K562 (cell line): ENCODE measurements around the gene CNOT2. TPM values are rescaled to one million over a fixed set of nuclear protein-coding genes. Genes with fewer than 3 reads are reported as not detected.

ENCODE experiments used
- ATAC-seq: fragments of 200-7000 bp; cut with Tn5 transposase; 3 replicates; pipeline ENCODE4 v1.9.1; 2020; ENCODE audit warnings: moderate library complexity
- BruUV-seq: library from RNA; stranded (reverse); fragments of 400-500 nt; replicated peaks from 2 replicates; lab custom pipeline; 2021; lab: Mats Ljungman, UMichigan
- CTCF ChIA-PET: fragments of 300-600 bp; formaldehyde crosslinking; extraction: SDS; loops from one replicate; lab custom pipeline; 2021; ENCODE audit warnings: low intra/inter-chr PET ratio; lab: Yijun Ruan, JAX
- POLR2A ChIA-PET: fragments of 300-600, 350-650 bp; sonication (Branson Sonifier 250); formaldehyde crosslinking; extraction: SDS; loops from one replicate; lab custom pipeline; 2021; ENCODE audit warnings: antibody characterized with exemption, inconsistent platforms; lab: Yijun Ruan, JAX
- DNase-seq, 4 experiments: peaks; one replicate each; pipeline versions ENCODE4 v3.0.0 to v3.0.0-alpha.2; 2011 to 2018; ENCODE audit warnings: low spot score in 3 of 4, mixed read lengths in 3 of 4; ENCODE audit errors: extremely low read depth in 1 of 4
- FAIRE-seq: peaks from 2 replicates; lab custom pipeline; 2011; peaks lifted over from hg19 to GRCh38; lab: Jason Lieb, UNC
- H2AFZ ChIP-seq: 2 replicates; pipeline ENCODE4 v1.6.0; 2011; ENCODE audit warnings: low read depth, low read length, control low read depth, inconsistent platforms
- H3K27ac ChIP-seq: fragments of 200-600 bp; 3 replicates; pipeline ENCODE4 v1.8.0; 2011; ENCODE audit warnings: low read depth, mild to moderate bottlenecking, control low read depth, inconsistent platforms, low read length, moderate library complexity, mixed read lengths; ENCODE audit errors: extremely low read depth
- H3K27me3 ChIP-seq, 2 experiments: fragments of 300-600 bp in 1 of 2; 2 replicates in 1 of 2; 3 replicates in 1 of 2; pipeline versions ENCODE4 v1.6.0 to v1.8.0; 2011; ENCODE audit warnings: inconsistent platforms in 2 of 2, low read length in 2 of 2, mild to moderate bottlenecking in 1 of 2, mixed read lengths in 1 of 2, moderate library complexity in 1 of 2; ENCODE audit not compliant: control insufficient read depth in 2 of 2, insufficient read depth in 2 of 2
- H3K36me3 ChIP-seq: fragments of 300-600 bp; 3 replicates; pipeline ENCODE4 v1.8.0; 2011; ENCODE audit warnings: mild to moderate bottlenecking, low read length, inconsistent platforms; ENCODE audit not compliant: control insufficient read depth, insufficient read depth
- H3K4me1 ChIP-seq, 2 experiments: fragments of 200-600 bp in 1 of 2; replicated peaks in 1 of 2; 2 replicates in 1 of 2; 3 replicates in 1 of 2; pipeline versions ENCODE4 v1.5.1 to v1.8.0; 2011; ENCODE audit warnings: inconsistent platforms in 2 of 2, low read length in 2 of 2, mild to moderate bottlenecking in 1 of 2, mixed read lengths in 1 of 2, moderate library complexity in 1 of 2; ENCODE audit not compliant: control insufficient read depth in 2 of 2, insufficient read depth in 2 of 2
- H3K4me2 ChIP-seq: 2 replicates; pipeline ENCODE4 v1.6.1; 2011; ENCODE audit warnings: low read length, control low read depth, inconsistent platforms, mixed read lengths; ENCODE audit not compliant: insufficient read depth
- H3K4me3 ChIP-seq: fragments of 200-600 bp; sonication (generic), shearing (Covaris generic); 2 replicates; pipeline ENCODE4 v1.5.1; 2016; ENCODE audit warnings: control low read depth, inconsistent platforms
- H3K79me2 ChIP-seq: fragments of 200-600 bp; 3 replicates; pipeline ENCODE4 v1.8.0; 2011; ENCODE audit warnings: low read length, inconsistent platforms; ENCODE audit not compliant: control insufficient read depth, insufficient read depth
- H3K9ac ChIP-seq, 2 experiments: 2 replicates each; pipeline versions ENCODE4 v1.6.0 to v1.6.1; 2011; ENCODE audit warnings: low read depth in 2 of 2, low read length in 2 of 2, control low read depth in 1 of 2, inconsistent platforms in 1 of 2, mild to moderate bottlenecking in 1 of 2, mixed read lengths in 1 of 2; ENCODE audit not compliant: insufficient read depth in 1 of 2
- H3K9me1 ChIP-seq: one replicate; pipeline ENCODE4 v1.6.0; 2011; ENCODE audit warnings: inconsistent platforms, mild to moderate bottlenecking, low read length, moderate library complexity; ENCODE audit not compliant: control insufficient read depth, insufficient read depth
- H3K9me3 ChIP-seq: replicated peaks from 2 replicates; pipeline ENCODE4 v1.5.1; 2011; ENCODE audit warnings: low read depth, low read length, inconsistent platforms; ENCODE audit not compliant: control insufficient read depth, insufficient read depth
- H4K20me1 ChIP-seq: replicated peaks from 2 replicates; pipeline ENCODE4 v1.6.1; 2011; ENCODE audit warnings: low read length, inconsistent platforms, mixed read lengths; ENCODE audit not compliant: control insufficient read depth, insufficient read depth
- BCOR ChIP-seq: fragments of 450-650 bp; IDR thresholded peaks from 2 replicates; pipeline ENCODE4 v1.6.1; 2016
- CC2D1A ChIP-seq: fragments of 450-650 bp; IDR thresholded peaks from 2 replicates; pipeline ENCODE4 v1.6.1; 2017; ENCODE audit warnings: mild to moderate bottlenecking
- CGGBP1 ChIP-seq: fragments of 250-450 bp; sonication (Bioruptor Pico); IDR thresholded peaks from 2 replicates; pipeline ENCODE4 v1.9.0; 2021; ENCODE audit warnings: mild to moderate bottlenecking
- CHAMP1 ChIP-seq: fragments of 450-650 bp; IDR thresholded peaks from 2 replicates; pipeline ENCODE4 v1.6.1; 2016; ENCODE audit warnings: mild to moderate bottlenecking
- EGR1 ChIP-seq: fragments of 450-650 bp; conservative IDR thresholded peaks from 2 replicates; pipeline ENCODE4 v1.6.1; 2017; ENCODE audit warnings: mild to moderate bottlenecking
- HDGF ChIP-seq: fragments of 450-650 bp; IDR thresholded peaks from 2 replicates; pipeline ENCODE4 v1.6.1; 2016
- KDM1A ChIP-seq, 2 experiments: fragments of 450-650 bp; IDR thresholded peaks; 2 replicates each; pipeline ENCODE4 v1.6.1; 2016; ENCODE audit warnings: mild to moderate bottlenecking in 2 of 2
- MITF ChIP-seq: IDR thresholded peaks from 2 replicates; pipeline ENCODE4 v1.6.1; 2014; ENCODE audit warnings: antibody characterized with exemption
- NFE2L1 ChIP-seq: fragments of 450-650 bp; IDR thresholded peaks from 2 replicates; pipeline ENCODE4 v1.6.1; 2016; ENCODE audit warnings: missing genetic modification characterization, low read depth, mild to moderate bottlenecking, missing compliant biosample characterization, moderate library complexity, borderline replicate concordance
- POLR2AphosphoS2 ChIP-seq: IDR thresholded peaks from 2 replicates; pipeline ENCODE4 v1.6.1; 2012; ENCODE audit warnings: low read length, improper control_type of control experiment
- RBM17 ChIP-seq: fragments of 200-400 bp; formaldehyde crosslinking; IDR thresholded peaks from 2 replicates; pipeline ENCODE4 v1.6.1; 2017; ENCODE audit warnings: low read depth, mild to moderate bottlenecking, low read length, borderline replicate concordance
- ZFP36 ChIP-seq: fragments of 150-350 bp; IDR thresholded peaks from 2 replicates; pipeline ENCODE4 v1.6.1; 2018; ENCODE audit warnings: low read length, low read depth; ENCODE audit not compliant: partially characterized antibody
- ZNF174 ChIP-seq: fragments of 250-450 bp; sonication (Bioruptor Pico); IDR thresholded peaks from 2 replicates; pipeline ENCODE4 v1.4.0; 2020; ENCODE audit warnings: mild to moderate bottlenecking
- ZNF253 ChIP-seq: fragments of 250-450 bp; sonication (Bioruptor Pico); conservative IDR thresholded peaks from 2 replicates; pipeline ENCODE4 v1.6.1; 2021; ENCODE audit warnings: mild to moderate bottlenecking
- in situ Hi-C: fragments of 300-500 bp; cut with MboI; formaldehyde crosslinking; loops from 4 replicates; pipeline ENCODE4 v1.15.0; 2018; ENCODE audit warnings: inconsistent platforms, mixed read lengths
- intact Hi-C: fragments of 100-400 bp; cut with micrococcal nuclease; formaldehyde crosslinking; loops from 2 replicates; pipeline ENCODE4 v1.14.2; 2022
- polyA plus RNA-seq, 8 experiments: library from polyadenylated mRNA; depleted of rRNA in 4 of 8; stranded (reverse) in 5 of 8; unstranded in 3 of 8; fragments of >200 nt; fragmentation: Nextera tagmentation in 2 of 8; fragmentation: Illumina TruSeq in 1 of 8; extraction: Ambion mirVana in 2 of 8; extraction: Trizol in 1 of 8; gene quantifications; 2 replicates each; pipeline versions ENCODE4 v1.2.1 to v1.2.3, GENCODE V29; 2011 to 2014; ENCODE audit warnings: inconsistent platforms in 1 of 8, missing spikeins in 1 of 8
- total RNA-seq, 7 experiments: library from RNA; depleted of rRNA in 6 of 7; stranded (reverse); fragments of >200 nt in 6 of 7; fragmentation: Illumina TruSeq in 2 of 7; extraction: Trizol in 2 of 7; gene quantifications; 2 replicates each; pipeline versions ENCODE4 v1.2.1 to v1.2.3, GENCODE V29; 2011 to 2021; ENCODE audit warnings: low replicate concordance in 1 of 7

CNOT2 gene
- total and polyA plus RNA-seq, 9 of the 15 experiments (the other 6 are each of a cell fraction or from before 2014, with no cell fraction given) = 43.6 to 119 (median 84.4) TPM

GRCh38 chr12:70314145-70314544, 70.9 kb downstream of the CNOT2 start:
- BruUV-seq = no TSS peak
- Histone ChIP-seq H2AFZ (no peak overlapping the region), H3K27ac (no peak overlapping the region), H3K79me2 (peaks cover 32% of the 10 kb centered on the region), H3K9me1 (no peaks in the 10 kb centered on the region), H3K4me2 (no peak overlapping the region), H3K9me3 (no peaks in the 10 kb centered on the region), H3K4me1 (no peaks in the 10 kb centered on the region), H3K36me3 (no peaks in the 10 kb centered on the region; the same call in 1 of the 3 replicates), H3K4me3 (no peak overlapping the region), H3K27me3 (no peaks in the 10 kb centered on the region), H4K20me1 (no peaks in the 10 kb centered on the region), H3K9ac (no peak overlapping the region)
- ATAC-seq = no peak
- no peak for DNase-seq
- no peak for FAIRE-seq
- ChIA-PET POLR2A (interaction anchor here (0.6 to 1.6 kb wide), 3 partner anchors 26 to 287 kb away, joined by 3 to 4 read pairs (median 3); no protein-coding TSS in a partner anchor), CTCF (no interaction called here)
- intact Hi-C loops = no loop called here
- in situ Hi-C loops = no loop called here
- TF ChIP-seq CHAMP1 = no peak
- TF ChIP-seq MITF = no peak
- no peak for TF ChIP-seq HDGF
- peak; percentile 86 for TF ChIP-seq BCOR
- no peak for TF ChIP-seq CC2D1A
- no peak for TF ChIP-seq RBM17
- no peak for TF ChIP-seq ZNF174 (CRISPR knock-in tag)
- no peak for TF ChIP-seq ZFP36
- TF ChIP-seq KDM1A (IDR thresholded peaks at IDR 0.05) = peak in 1 of 2 experiments; percentile 59; a peak in 2 of 4 replicates
- no peak for TF ChIP-seq NFE2L1
- no peak for TF ChIP-seq EGR1
- TF ChIP-seq POLR2AphosphoS2 = no peak
- no peak for TF ChIP-seq ZNF253
- no peak for TF ChIP-seq CGGBP1
